ENCODE data around the gene NOL6.

DNA sequence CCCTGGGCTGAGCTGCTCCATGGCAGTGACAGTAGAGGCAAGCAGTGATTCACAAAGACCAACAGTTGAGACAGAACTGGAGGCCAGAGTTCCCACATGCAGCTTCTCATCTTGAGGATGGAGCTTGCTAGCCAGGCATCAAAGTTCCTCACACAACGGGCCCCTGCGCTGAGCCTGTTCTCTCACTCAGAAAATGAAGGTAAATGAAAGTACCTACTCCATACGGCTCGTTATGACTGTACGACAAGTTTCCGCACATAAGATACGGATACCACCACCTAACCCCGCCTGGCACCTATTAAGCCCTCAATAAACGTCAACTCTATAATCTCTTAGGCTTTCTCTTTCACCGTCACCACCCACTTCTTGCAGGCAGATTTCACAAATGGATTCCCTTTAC lies 12.9 kb downstream of the NOL6 start:
- TF ChIP-seq, protein P1, sequence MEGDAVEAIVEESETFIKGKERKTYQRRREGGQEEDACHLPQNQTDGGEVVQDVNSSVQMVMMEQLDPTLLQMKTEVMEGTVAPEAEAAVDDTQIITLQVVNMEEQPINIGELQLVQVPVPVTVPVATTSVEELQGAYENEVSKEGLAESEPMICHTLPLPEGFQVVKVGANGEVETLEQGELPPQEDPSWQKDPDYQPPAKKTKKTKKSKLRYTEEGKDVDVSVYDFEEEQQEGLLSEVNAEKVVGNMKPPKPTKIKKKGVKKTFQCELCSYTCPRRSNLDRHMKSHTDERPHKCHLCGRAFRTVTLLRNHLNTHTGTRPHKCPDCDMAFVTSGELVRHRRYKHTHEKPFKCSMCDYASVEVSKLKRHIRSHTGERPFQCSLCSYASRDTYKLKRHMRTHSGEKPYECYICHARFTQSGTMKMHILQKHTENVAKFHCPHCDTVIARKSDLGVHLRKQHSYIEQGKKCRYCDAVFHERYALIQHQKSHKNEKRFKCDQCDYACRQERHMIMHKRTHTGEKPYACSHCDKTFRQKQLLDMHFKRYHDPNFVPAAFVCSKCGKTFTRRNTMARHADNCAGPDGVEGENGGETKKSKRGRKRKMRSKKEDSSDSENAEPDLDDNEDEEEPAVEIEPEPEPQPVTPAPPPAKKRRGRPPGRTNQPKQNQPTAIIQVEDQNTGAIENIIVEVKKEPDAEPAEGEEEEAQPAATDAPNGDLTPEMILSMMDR (IDR thresholded peaks at IDR 0.05; ENCODE audit: control extremely low read depth in 1 of 3, insufficient read depth in 1 of 3, low read depth in 1 of 3, low read length in 3 of 3), result no peak
- TF ChIP-seq, protein P2, sequence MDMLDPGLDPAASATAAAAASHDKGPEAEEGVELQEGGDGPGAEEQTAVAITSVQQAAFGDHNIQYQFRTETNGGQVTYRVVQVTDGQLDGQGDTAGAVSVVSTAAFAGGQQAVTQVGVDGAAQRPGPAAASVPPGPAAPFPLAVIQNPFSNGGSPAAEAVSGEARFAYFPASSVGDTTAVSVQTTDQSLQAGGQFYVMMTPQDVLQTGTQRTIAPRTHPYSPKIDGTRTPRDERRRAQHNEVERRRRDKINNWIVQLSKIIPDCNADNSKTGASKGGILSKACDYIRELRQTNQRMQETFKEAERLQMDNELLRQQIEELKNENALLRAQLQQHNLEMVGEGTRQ (IDR thresholded peaks at IDR 0.05; ENCODE audit: low read length), result no peak
- TF ChIP-seq NRF1 (IDR thresholded peaks at IDR 0.05; ENCODE audit: low read depth, low read length), result no peak
- TF ChIP-seq SP4 (IDR thresholded peaks at IDR 0.05; ENCODE audit: low read length), result no peak
- TF ChIP-seq EZH2 (IDR thresholded peaks at IDR 0.05; ENCODE audit: low read depth, low read length, severe bottlenecking), result no peak
- TF ChIP-seq GTF2F1 (IDR thresholded peaks at IDR 0.05; ENCODE audit: borderline replicate concordance, low read depth, low read length), result no peak
